ENCODE measurements around the gene ANKRD62.

DNA sequence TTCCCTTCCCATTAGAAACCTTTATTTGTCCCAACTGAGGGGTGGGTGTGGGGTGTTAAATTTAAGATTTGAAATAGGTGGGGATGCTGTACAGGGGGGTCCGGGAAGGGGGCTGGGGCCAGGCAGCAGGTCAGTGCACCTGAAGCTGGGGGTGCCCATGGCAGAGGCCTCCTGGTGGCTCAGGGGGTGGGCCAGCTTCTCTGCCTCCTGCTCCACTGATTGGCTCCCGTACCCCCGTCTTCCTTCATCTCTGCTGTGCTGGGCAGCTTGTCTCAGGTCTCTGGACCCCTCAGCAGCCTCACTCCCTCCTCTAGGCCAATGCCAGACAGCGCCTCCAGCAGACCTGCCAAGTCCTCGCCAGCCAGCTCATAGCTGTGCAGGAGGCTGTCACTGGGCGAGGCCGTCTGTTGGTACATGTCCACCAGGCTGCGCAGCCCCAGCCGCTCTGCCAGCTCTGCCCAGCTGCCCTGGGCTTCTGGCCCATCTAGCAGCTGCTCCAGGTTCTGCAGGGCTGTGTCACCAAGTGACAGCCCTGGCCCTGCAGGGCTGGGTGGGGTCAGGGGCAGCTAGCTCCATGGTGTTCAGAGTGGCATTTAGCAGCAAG lies 2.0 kb upstream of the ANKRD62 start:
- TF ChIP-seq EZH2 (IDR thresholded peaks at IDR 0.05) (no peak), POLR2AphosphoS5 (IDR thresholded peaks at IDR 0.05; ENCODE audit: borderline replicate concordance, low read depth, low read length) (no peak)

Measured in SK-N-MC (cell line).